Gastrocnemius medialis (tissue), 4 donors: Measurements from ENCODE around the gene ABCF3. TPM values are rescaled to one million over a fixed set of nuclear protein-coding genes. Genes with fewer than 3 reads are reported as not detected.

Source experiments
- ATAC-seq, 2 donors: fragments of 150-250 bp; one replicate each; pipeline ENCODE4 v1.9.1; 2016
- DNase-seq, 2 donors: peaks; one replicate each; pipeline ENCODE4 v3.0.0-alpha.2; 2019
- H3K27ac ChIP-seq, 4 donors: fragments of 200-600 bp; sonication (generic); 1 replicate in 1 of 4; 2 replicates in 3 of 4; pipeline ENCODE4 v1.5.1; 2016 to 2018; ENCODE audit warnings: mild to moderate bottlenecking in 2 of 4, moderate library complexity in 1 of 4
- H3K27me3 ChIP-seq, 3 donors: fragments of 200-600 bp; sonication (generic) in 2 of 3; 1 replicate in 1 of 3; 2 replicates in 2 of 3; pipeline versions ENCODE4 v1.5.1 to v1.6.0; 2016 to 2019; ENCODE audit warnings: mild to moderate bottlenecking in 1 of 3, moderate library complexity in 1 of 3
- H3K36me3 ChIP-seq, 2 donors: fragments of 200-600 bp; sonication (generic) in 1 of 2; one replicate each; pipeline ENCODE4 v1.5.1; 2017 to 2018
- H3K4me1 ChIP-seq, 2 donors: fragments of 200-600 bp; sonication (generic) in 1 of 2; one replicate each; pipeline ENCODE4 v1.5.1; 2016 to 2017; ENCODE audit warnings: mild to moderate bottlenecking in 2 of 2
- H3K4me3 ChIP-seq, 4 donors: fragments of 200-600 bp; sonication (generic) in 3 of 4; 1 replicate in 1 of 4; 2 replicates in 3 of 4; pipeline ENCODE4 v1.5.1; 2016 to 2019; ENCODE audit warnings: mild to moderate bottlenecking in 2 of 4
- H3K9me3 ChIP-seq, 3 donors: fragments of 200-600 bp; sonication (generic) in 2 of 3; 1 replicate in 1 of 3; 2 replicates in 2 of 3; pipeline ENCODE4 v1.5.1; 2016 to 2019
- POLR2A ChIP-seq, 2 donors: fragments of 450-650 bp; IDR thresholded peaks; one replicate each; pipeline ENCODE4 v1.6.1; 2017; ENCODE audit warnings: antibody characterized with exemption in 2 of 2, mild to moderate bottlenecking in 2 of 2, moderate library complexity in 2 of 2
- in situ Hi-C, 4 donors: fragments of 200-750 bp; cut with MboI; loops; one replicate each; pipeline versions ENCODE4 v1.15.0 to v1.8.0; 2017; ENCODE audit warnings: low sequenced_read_pairs in 4 of 4
- intact Hi-C: fragments of 100-400 bp; cut with DNase I; formaldehyde crosslinking; loops from one replicate; pipeline ENCODE4 v1.15.1; 2023; ENCODE audit warnings: low total_unique reads
- total RNA-seq, 4 donors: library from RNA; depleted of rRNA; stranded (reverse); fragments of >200 nt; gene quantifications; one replicate each; pipeline versions ENCODE4 v1.1.0 to v1.2.3, GENCODE V29; 2016
- TF ChIP-seq, protein P1 (sequence below), 5 experiments: fragments of 450-650 bp in 3 of 5; fragments of 200-600 bp in 2 of 5; sonication (generic) in 2 of 5; IDR thresholded peaks in 4 of 5; conservative IDR thresholded peaks in 1 of 5; 1 replicate in 4 of 5; 2 replicates in 1 of 5; pipeline ENCODE4 v1.5.1; 2016 to 2019; ENCODE audit warnings: antibody characterized with exemption in 5 of 5, mild to moderate bottlenecking in 3 of 5, moderate library complexity in 3 of 5

The ABCF3 gene
- total RNA-seq, 4 donors from 2014 or later, result 52.6 to 96.4 (median 63.2) TPM

DNA sequence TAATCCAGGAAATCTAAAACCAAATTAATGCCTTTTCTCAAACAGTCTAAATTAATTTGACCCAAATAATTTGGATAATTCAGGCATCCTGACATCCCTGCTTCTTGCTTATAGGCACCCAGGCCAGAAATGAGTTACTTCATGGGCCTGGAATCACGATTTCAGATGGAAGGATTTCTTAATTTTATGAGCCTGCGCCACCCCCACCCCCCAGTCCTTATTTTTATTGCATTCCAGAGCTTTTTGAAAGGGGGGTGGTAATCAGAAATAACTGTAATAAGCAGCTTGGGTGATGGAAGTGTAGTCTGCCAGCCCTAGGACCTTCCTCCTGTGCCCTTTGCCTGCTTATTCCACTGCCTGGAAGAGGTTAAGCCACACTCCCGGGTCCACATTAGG lies 10.0 kb upstream of the ABCF3 start:
- intact Hi-C loops, result loop anchor here (2.0 kb wide), 3 partner anchors 21 to 159 kb away; partner anchors contain the start of genes ABCC5, DVL3 and EIF2B5
- Histone ChIP-seq H3K27ac (peak overlapping the region; percentile 97 to 99 (median 98)), H3K4me1 (peaks cover 29 to 39% of the 10 kb centered on the region in 2 donors), H3K4me3 (peak overlapping the region; percentile 95 to 98 (median 96)), H3K36me3 (peaks cover 7 to 59% of the 10 kb centered on the region in 2 donors), H3K9me3 (no peaks in the 10 kb centered on the region), H3K27me3 (no peaks in the 10 kb centered on the region)
- ATAC-seq (no peak), DNase-seq (no peak)
- TF ChIP-seq, protein P1, sequence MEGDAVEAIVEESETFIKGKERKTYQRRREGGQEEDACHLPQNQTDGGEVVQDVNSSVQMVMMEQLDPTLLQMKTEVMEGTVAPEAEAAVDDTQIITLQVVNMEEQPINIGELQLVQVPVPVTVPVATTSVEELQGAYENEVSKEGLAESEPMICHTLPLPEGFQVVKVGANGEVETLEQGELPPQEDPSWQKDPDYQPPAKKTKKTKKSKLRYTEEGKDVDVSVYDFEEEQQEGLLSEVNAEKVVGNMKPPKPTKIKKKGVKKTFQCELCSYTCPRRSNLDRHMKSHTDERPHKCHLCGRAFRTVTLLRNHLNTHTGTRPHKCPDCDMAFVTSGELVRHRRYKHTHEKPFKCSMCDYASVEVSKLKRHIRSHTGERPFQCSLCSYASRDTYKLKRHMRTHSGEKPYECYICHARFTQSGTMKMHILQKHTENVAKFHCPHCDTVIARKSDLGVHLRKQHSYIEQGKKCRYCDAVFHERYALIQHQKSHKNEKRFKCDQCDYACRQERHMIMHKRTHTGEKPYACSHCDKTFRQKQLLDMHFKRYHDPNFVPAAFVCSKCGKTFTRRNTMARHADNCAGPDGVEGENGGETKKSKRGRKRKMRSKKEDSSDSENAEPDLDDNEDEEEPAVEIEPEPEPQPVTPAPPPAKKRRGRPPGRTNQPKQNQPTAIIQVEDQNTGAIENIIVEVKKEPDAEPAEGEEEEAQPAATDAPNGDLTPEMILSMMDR (IDR thresholded peaks at IDR 0.05 in 4 of 5, conservative IDR thresholded peaks at IDR 0.05 in 1 of 5), result no peak
- no peak for TF ChIP-seq POLR2A (IDR thresholded peaks at IDR 0.05)
- in situ Hi-C loops, result loop anchor here in 2 of 4 donors (5.0 to 10.0 kb wide), 2 partner anchors 136 to 139 kb away; partner anchors contain the start of gene EIF4G1 (in 2 of the 2)

DNA sequence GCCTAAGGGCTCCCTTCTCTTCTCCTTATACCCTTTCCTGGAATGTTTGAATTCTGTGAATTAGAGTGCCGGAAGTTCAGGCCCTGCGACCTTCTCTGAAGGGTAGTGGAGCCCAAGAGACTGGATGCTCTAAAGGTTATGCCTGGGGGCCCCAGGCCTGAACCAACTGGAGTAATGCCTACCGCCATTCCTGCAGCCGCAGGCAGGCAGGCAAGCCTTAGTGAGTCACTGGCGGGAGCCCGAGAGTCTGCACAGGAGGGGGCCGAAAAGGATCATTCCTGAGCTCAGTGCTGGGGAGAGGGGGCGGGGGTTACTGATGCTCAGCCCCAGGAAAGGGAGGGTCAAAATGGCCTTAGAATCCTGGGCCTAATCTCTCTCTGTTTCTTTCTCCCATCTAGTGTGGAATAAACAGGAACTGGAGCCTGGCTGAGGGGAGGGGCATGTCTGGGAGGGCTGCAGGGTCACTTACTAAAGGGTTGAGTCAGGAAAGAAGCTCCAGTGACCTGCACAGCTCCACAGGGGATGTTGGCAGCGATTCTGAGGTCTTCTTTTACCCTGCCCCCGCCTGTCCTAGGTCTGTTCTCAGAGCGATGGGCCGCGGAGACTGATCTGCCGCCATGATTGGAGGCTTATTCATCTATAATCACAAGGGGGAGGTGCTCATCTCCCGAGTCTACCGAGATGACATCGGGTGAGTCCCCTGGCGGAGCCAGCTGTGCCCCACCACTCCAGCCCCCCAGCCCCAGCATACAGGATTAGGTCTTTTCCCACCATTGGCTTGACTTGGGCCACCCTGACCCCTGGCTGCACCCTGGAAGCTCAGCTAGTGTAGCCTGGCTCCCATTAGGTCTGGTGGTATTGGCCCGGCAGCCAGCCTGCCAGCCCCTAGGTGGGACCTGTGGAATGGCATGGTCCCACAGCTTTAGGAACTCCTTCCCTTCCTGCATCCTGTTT lies 9.3 kb upstream of the ABCF3 start:
- ATAC-seq (peak in 1 of 2 donors; percentile 13), DNase-seq (peak; percentile 38 to 53)
- TF ChIP-seq, protein P1 (IDR thresholded peaks at IDR 0.05 in 4 of 5, conservative IDR thresholded peaks at IDR 0.05 in 1 of 5), result no peak
- TF ChIP-seq POLR2A (IDR thresholded peaks at IDR 0.05), result no peak
- H3K9me3 ChIP-seq, result no peaks in the 10 kb centered on the region
- intact Hi-C loops, result no loop called here
- peak overlapping the region; percentile 95 to 98 (median 96) for H3K4me3 ChIP-seq
- H3K27ac ChIP-seq, result peak overlapping the region; percentile 97 to 99 (median 98)
- in situ Hi-C loops, result loop anchor here in 2 of 4 donors (5.0 to 10.0 kb wide), 2 partner anchors 136 to 138 kb away; partner anchors contain the start of gene EIF4G1 (in 2 of the 2)
- H3K4me1 ChIP-seq, result peaks cover 29 to 39% of the 10 kb centered on the region in 2 donors
- H3K27me3 ChIP-seq, result no peaks in the 10 kb centered on the region
- H3K36me3 ChIP-seq, result peaks cover 11 to 59% of the 10 kb centered on the region in 2 donors

GRCh38 chr3:184177331-184177731 lies 8.7 kb upstream of the ABCF3 start:
- intact Hi-C loops (no loop called here), in situ Hi-C loops (loop anchor here in 2 of 4 donors (5.0 to 10.0 kb wide), 2 partner anchors 135 to 137 kb away; partner anchors contain the start of gene EIF4G1 (in 2 of the 2))
- Histone ChIP-seq H3K9me3 (no peaks in the 10 kb centered on the region), H3K4me3 (peak overlapping the region; percentile 95 to 98 (median 96)), H3K4me1 (peaks cover 29 to 39% of the 10 kb centered on the region in 2 donors), H3K27ac (peak overlapping the region; percentile 97 to 99 (median 98)), H3K27me3 (no peaks in the 10 kb centered on the region), H3K36me3 (peaks cover 14 to 59% of the 10 kb centered on the region in 2 donors)
- no peak for DNase-seq
- no peak for ATAC-seq
- TF ChIP-seq, protein P1 (IDR thresholded peaks at IDR 0.05 in 4 of 5, conservative IDR thresholded peaks at IDR 0.05 in 1 of 5), result no peak
- TF ChIP-seq POLR2A (IDR thresholded peaks at IDR 0.05), result no peak

DNA sequence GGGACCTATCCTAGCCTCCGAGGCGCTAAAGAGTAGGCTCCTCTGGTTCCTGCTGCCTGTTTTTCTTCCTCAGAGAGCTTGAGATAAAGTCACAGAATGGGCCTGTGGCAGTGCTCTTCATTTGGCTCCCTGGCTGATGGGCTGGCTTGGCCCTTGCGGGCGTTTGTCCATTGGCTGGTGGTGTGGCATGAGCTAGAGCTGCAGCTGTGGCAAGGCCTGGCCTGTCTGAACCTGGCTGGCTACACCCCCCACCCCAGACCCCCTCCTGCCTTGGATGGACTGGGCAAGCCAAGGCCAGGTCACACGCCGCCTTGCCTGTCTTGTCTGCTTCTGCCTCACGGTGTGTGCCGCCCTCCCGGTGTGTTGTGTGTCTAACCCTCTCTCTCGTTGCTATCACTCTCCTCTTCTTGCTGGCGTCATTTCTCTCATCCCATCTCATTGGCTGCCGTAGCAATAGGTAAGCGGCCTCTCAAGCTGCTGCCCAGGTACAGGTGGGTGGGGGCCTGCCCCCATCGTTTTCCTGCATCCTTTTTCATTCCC lies 8.2 kb upstream of the ABCF3 start:
- H3K4me1 ChIP-seq, result peaks cover 29 to 39% of the 10 kb centered on the region in 2 donors

More for the DNA sequence above, 8.2 kb upstream of the ABCF3 start:
- TF ChIP-seq, protein P1 (IDR thresholded peaks at IDR 0.05 in 4 of 5, conservative IDR thresholded peaks at IDR 0.05 in 1 of 5), result no peak
- no peak for TF ChIP-seq POLR2A (IDR thresholded peaks at IDR 0.05)
- Histone ChIP-seq H3K4me3 (no peak overlapping the region), H3K27ac (peak overlapping the region in 3 of 4 donors; percentile 97 to 99 (median 97)), H3K36me3 (peaks cover 14 to 60% of the 10 kb centered on the region in 2 donors), H3K27me3 (no peaks in the 10 kb centered on the region), H3K9me3 (no peaks in the 10 kb centered on the region)
- ATAC-seq (no peak), DNase-seq (no peak)
- in situ Hi-C loops, result loop anchor here in 2 of 4 donors (5.0 to 10.0 kb wide), 2 partner anchors 134 to 137 kb away; partner anchors contain the start of gene EIF4G1 (in 2 of the 2)
- intact Hi-C loops, result no loop called here
